DOHH2 (cell line): ENCODE data around the gene PCNX2.

Experiments
- EZH2phosphoT487 ChIP-seq: fragments of 200-600 bp; sonication (generic); IDR thresholded peaks from 2 replicates; pipeline ENCODE4 v1.6.1; 2017; ENCODE audit warnings: borderline replicate concordance, mild to moderate bottlenecking, antibody characterized with exemption, low read length, moderate library complexity, mixed read lengths
- TF ChIP-seq, protein P1 (sequence below): fragments of 200-600 bp; sonication (generic); IDR thresholded peaks from one replicate; pipeline ENCODE4 v1.5.1; 2014; ENCODE audit warnings: antibody characterized with exemption, mild to moderate bottlenecking, low read depth, low read length; ENCODE audit not compliant: poor library complexity, severe bottlenecking

DNA sequence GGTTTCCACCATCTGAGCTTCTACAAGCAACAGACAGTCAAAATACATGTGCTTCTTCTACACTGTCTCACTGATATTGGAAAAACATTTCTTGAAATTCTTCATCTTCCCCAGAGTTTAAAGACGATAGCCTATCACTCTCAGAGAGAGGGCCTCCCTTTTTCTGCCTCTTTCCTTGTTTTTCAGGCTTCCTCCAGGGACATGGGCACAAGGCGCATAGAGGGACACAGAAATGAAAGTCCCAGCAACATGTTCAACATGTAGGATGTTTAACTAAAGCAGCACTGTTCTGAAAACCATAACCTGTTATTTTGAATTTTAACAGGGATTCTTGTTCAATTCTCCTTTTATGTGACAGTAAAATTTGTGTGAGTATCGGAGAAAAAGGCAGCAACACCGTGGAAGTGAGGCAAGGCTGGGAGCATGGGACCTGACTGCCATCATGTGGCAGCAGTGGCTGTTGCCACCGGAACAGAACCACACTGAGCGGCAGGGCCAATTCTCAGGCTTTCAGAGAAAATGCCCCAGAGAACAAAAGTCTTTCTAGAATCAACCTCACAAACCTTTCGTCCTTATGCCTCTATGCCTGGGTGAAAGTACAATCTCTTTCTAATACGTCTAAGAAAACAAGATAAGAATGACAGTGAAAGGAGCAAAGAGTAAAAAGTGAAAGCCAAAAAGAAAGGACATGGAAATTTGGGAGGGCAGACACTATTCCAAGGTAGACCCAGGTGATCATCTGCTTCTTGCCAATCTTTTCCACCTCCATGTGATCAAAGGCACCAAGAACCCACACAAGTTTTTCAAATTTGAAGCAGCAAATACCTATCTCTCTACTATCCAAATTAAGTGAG, 54.5 kb downstream of the PCNX2 start:
- TF ChIP-seq, protein P1, sequence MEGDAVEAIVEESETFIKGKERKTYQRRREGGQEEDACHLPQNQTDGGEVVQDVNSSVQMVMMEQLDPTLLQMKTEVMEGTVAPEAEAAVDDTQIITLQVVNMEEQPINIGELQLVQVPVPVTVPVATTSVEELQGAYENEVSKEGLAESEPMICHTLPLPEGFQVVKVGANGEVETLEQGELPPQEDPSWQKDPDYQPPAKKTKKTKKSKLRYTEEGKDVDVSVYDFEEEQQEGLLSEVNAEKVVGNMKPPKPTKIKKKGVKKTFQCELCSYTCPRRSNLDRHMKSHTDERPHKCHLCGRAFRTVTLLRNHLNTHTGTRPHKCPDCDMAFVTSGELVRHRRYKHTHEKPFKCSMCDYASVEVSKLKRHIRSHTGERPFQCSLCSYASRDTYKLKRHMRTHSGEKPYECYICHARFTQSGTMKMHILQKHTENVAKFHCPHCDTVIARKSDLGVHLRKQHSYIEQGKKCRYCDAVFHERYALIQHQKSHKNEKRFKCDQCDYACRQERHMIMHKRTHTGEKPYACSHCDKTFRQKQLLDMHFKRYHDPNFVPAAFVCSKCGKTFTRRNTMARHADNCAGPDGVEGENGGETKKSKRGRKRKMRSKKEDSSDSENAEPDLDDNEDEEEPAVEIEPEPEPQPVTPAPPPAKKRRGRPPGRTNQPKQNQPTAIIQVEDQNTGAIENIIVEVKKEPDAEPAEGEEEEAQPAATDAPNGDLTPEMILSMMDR: peak; percentile 50
- no peak for TF ChIP-seq EZH2phosphoT487
